ENCODE data around the gene ZNF398. TPM values are rescaled to one million over a fixed set of nuclear protein-coding genes. Genes with fewer than 3 reads are reported as not detected.
A peak's percentile ranks its signal among the peaks of the same experiment; 100 is the strongest.

The ZNF398 gene
- total RNA-seq, 6 donors from 2014 or later: 12.2 to 40.9 (median 29.0) TPM

- WGBS, 2 donors: 0 to 2% methylated on average over 6 to 17 of the region's 17 CpGs
- TF ChIP-seq EP300 (IDR thresholded peaks at IDR 0.05): no peak
- TF ChIP-seq CTCF (IDR thresholded peaks at IDR 0.05): no peak
- TF ChIP-seq POLR2AphosphoS5 (IDR thresholded peaks at IDR 0.05): no peak
- TF ChIP-seq POLR2A (IDR thresholded peaks at IDR 0.05): no peak
- ATAC-seq (ENCODE audit: low FRiP score in 2 of 2) (no peak), DNase-seq (no peak)
- H3K27me3 ChIP-seq: no peaks in the 10 kb centered on the region
- H3K9me3 ChIP-seq: no peaks in the 10 kb centered on the region
- H3K27ac ChIP-seq: peak overlapping the region; percentile 87 to 95 (median 91)
- peak overlapping the region; percentile 64 to 96 (median 84) for H3K4me3 ChIP-seq
- H3K36me3 ChIP-seq: peaks cover 20 to 33% (median 30%) of the 10 kb centered on the region in 4 donors
- peaks cover 21 to 26% (median 23%) of the 10 kb centered on the region in 4 donors for H3K4me1 ChIP-seq
Measured at GRCh38 chr7:149196151-149196704, 49.0 kb downstream of the ZNF398 start.

GRCh38 chr7:149196705-149197171, 49.5 kb downstream of the ZNF398 start:
- peaks cover 20 to 38% (median 34%) of the 10 kb centered on the region in 4 donors for H3K36me3 ChIP-seq
- TF ChIP-seq EP300 (IDR thresholded peaks at IDR 0.05) (no peak), POLR2AphosphoS5 (IDR thresholded peaks at IDR 0.05) (no peak), POLR2A (IDR thresholded peaks at IDR 0.05) (no peak), CTCF (IDR thresholded peaks at IDR 0.05) (no peak)
- H3K27me3 ChIP-seq: no peaks in the 10 kb centered on the region
- peak in 1 of 2 donors; percentile 35 for DNase-seq
- no peaks in the 10 kb centered on the region for H3K9me3 ChIP-seq
- peak in 1 of 2 donors; percentile 4 for ATAC-seq (ENCODE audit: low FRiP score in 2 of 2)
- peak overlapping the region; percentile 64 to 96 (median 84) for H3K4me3 ChIP-seq
- peaks cover 21 to 26% (median 23%) of the 10 kb centered on the region in 4 donors for H3K4me1 ChIP-seq
- WGBS, 2 donors: 23 to 35% methylated on average over 6 to 7 of the region's 7 CpGs
- H3K27ac ChIP-seq: peak overlapping the region; percentile 87 to 95 (median 91)

GRCh38 chr7:149197675-149198074, 50.4 kb downstream of the ZNF398 start:
- TF ChIP-seq POLR2A (IDR thresholded peaks at IDR 0.05) (no peak), EP300 (IDR thresholded peaks at IDR 0.05) (no peak), POLR2AphosphoS5 (IDR thresholded peaks at IDR 0.05) (no peak), CTCF (IDR thresholded peaks at IDR 0.05) (no peak)
- Histone ChIP-seq H3K27me3 (no peaks in the 10 kb centered on the region), H3K4me1 (peaks cover 21 to 31% (median 26%) of the 10 kb centered on the region in 4 donors), H3K9me3 (no peaks in the 10 kb centered on the region), H3K4me3 (peak overlapping the region in 1 of 4 donors; percentile 94), H3K36me3 (peaks cover 20 to 47% (median 39%) of the 10 kb centered on the region in 4 donors), H3K27ac (peak overlapping the region in 2 of 4 donors; percentile 1 to 95)
- DNase-seq (no peak), ATAC-seq (ENCODE audit: low FRiP score in 2 of 2) (no peak)
- WGBS, 2 donors: 71 to 74% methylated on average over 4 of the region's 4 CpGs

- ATAC-seq (ENCODE audit: low FRiP score in 2 of 2) (no peak), DNase-seq (peak in 1 of 2 donors; percentile 55)
- Histone ChIP-seq H3K36me3 (peaks cover 20 to 53% (median 42%) of the 10 kb centered on the region in 4 donors), H3K9me3 (no peaks in the 10 kb centered on the region), H3K27ac (no peak overlapping the region), H3K27me3 (no peaks in the 10 kb centered on the region), H3K4me1 (peaks cover 21 to 38% (median 28%) of the 10 kb centered on the region in 4 donors), H3K4me3 (no peak overlapping the region)
- WGBS, 2 donors: 89 to 91% methylated on average over 22 of the region's 22 CpGs
- TF ChIP-seq POLR2AphosphoS5 (IDR thresholded peaks at IDR 0.05): no peak
Measured at GRCh38 chr7:149198161-149198816, 51.0 kb downstream of the ZNF398 start.

GRCh38 chr7:149199234-149199995, 52.2 kb downstream of the ZNF398 start:
- TF ChIP-seq POLR2A (IDR thresholded peaks at IDR 0.05) (no peak), EP300 (IDR thresholded peaks at IDR 0.05) (no peak), POLR2AphosphoS5 (IDR thresholded peaks at IDR 0.05) (no peak), CTCF (IDR thresholded peaks at IDR 0.05) (no peak)
- DNase-seq: no peak
- WGBS, 2 donors: 95 to 97% methylated on average over 6 of the region's 6 CpGs
- H3K4me3 ChIP-seq: no peak overlapping the region
- H3K9me3 ChIP-seq: no peaks in the 10 kb centered on the region
- H3K4me1 ChIP-seq: peaks cover 21 to 40% (median 29%) of the 10 kb centered on the region in 4 donors
- H3K27ac ChIP-seq: no peak overlapping the region
- ATAC-seq (ENCODE audit: low FRiP score in 2 of 2): no peak
- peaks cover 20 to 59% (median 49%) of the 10 kb centered on the region in 4 donors for H3K36me3 ChIP-seq
- no peaks in the 10 kb centered on the region for H3K27me3 ChIP-seq
